ENCODE data around the gene TAGLN2.

The TAGLN2 gene

GRCh38 chr1:159898527-159898926 is 26.8 kb downstream of the TAGLN2 start:
- no peak for DNase-seq

DNA sequence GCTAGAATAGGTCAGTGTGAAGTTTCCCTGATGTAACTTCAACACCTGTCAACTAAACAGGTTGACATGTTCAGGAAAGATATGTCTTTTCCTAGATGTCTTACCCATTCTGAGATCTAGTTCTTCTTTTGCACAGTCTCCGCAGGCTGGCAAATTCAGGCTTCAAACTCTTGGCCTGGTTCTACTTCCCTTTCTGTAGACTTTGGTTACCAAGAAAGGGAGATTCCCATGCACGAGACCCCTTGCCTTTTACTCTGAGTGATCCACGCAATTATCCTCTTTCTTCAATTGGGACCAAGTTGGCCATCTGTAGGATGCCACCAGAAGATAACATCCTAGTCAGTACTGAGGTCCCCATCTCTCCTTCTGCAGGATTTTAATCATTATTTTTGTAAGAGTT is 27.3 kb downstream of the TAGLN2 start:
- TF ChIP-seq, protein P1, sequence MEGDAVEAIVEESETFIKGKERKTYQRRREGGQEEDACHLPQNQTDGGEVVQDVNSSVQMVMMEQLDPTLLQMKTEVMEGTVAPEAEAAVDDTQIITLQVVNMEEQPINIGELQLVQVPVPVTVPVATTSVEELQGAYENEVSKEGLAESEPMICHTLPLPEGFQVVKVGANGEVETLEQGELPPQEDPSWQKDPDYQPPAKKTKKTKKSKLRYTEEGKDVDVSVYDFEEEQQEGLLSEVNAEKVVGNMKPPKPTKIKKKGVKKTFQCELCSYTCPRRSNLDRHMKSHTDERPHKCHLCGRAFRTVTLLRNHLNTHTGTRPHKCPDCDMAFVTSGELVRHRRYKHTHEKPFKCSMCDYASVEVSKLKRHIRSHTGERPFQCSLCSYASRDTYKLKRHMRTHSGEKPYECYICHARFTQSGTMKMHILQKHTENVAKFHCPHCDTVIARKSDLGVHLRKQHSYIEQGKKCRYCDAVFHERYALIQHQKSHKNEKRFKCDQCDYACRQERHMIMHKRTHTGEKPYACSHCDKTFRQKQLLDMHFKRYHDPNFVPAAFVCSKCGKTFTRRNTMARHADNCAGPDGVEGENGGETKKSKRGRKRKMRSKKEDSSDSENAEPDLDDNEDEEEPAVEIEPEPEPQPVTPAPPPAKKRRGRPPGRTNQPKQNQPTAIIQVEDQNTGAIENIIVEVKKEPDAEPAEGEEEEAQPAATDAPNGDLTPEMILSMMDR (IDR thresholded peaks at IDR 0.05; ENCODE audit: low read depth, low read length): no peak
- Histone ChIP-seq H3K36me3 (no peaks in the 10 kb centered on the region), H3K27ac (no peak overlapping the region), H3K9me3 (ENCODE audit: severe bottlenecking) (peaks cover 2% of the 10 kb centered on the region), H3K27me3 (ENCODE audit: insufficient read depth, low read depth, severe bottlenecking) (peaks cover 59% of the 10 kb centered on the region), H3K4me3 (ENCODE audit: low read depth, low read length) (no peak overlapping the region)
- DNase-seq: no peak

More at GRCh38 chr1:159898527-159898926, 26.8 kb downstream of the TAGLN2 start:
- TF ChIP-seq, protein P1 (IDR thresholded peaks at IDR 0.05; ENCODE audit: low read depth, low read length): no peak
- Histone ChIP-seq H3K4me3 (ENCODE audit: low read depth, low read length) (no peak overlapping the region), H3K27ac (no peak overlapping the region), H3K27me3 (ENCODE audit: insufficient read depth, low read depth, severe bottlenecking) (peaks cover 54% of the 10 kb centered on the region), H3K36me3 (no peaks in the 10 kb centered on the region), H3K9me3 (ENCODE audit: severe bottlenecking) (peaks cover 4% of the 10 kb centered on the region)

- DNase-seq: no peak
- Histone ChIP-seq H3K27ac (no peak overlapping the region), H3K36me3 (no peaks in the 10 kb centered on the region), H3K4me3 (ENCODE audit: low read depth, low read length) (no peak overlapping the region), H3K9me3 (ENCODE audit: severe bottlenecking) (peaks cover 2% of the 10 kb centered on the region), H3K27me3 (ENCODE audit: insufficient read depth, low read depth, severe bottlenecking) (peaks cover 60% of the 10 kb centered on the region)
- TF ChIP-seq, protein P1 (IDR thresholded peaks at IDR 0.05; ENCODE audit: low read depth, low read length): no peak
Measured at GRCh38 chr1:159896546-159896930, 28.8 kb downstream of the TAGLN2 start.

GRCh38 chr1:159895836-159896545 is 29.3 kb downstream of the TAGLN2 start:
- DNase-seq: no peak
- H3K4me3 ChIP-seq (ENCODE audit: low read depth, low read length): no peak overlapping the region
- H3K36me3 ChIP-seq: no peaks in the 10 kb centered on the region
- peaks cover 2% of the 10 kb centered on the region for H3K9me3 ChIP-seq (ENCODE audit: severe bottlenecking)
- H3K27me3 ChIP-seq (ENCODE audit: insufficient read depth, low read depth, severe bottlenecking): peaks cover 63% of the 10 kb centered on the region
- TF ChIP-seq, protein P1 (IDR thresholded peaks at IDR 0.05; ENCODE audit: low read depth, low read length): no peak
- no peak overlapping the region for H3K27ac ChIP-seq

- H3K4me3 ChIP-seq (ENCODE audit: low read depth, low read length): no peak overlapping the region
- TF ChIP-seq, protein P1 (IDR thresholded peaks at IDR 0.05; ENCODE audit: low read depth, low read length): no peak
- no peak overlapping the region for H3K27ac ChIP-seq
- DNase-seq: no peak
- no peaks in the 10 kb centered on the region for H3K36me3 ChIP-seq
- H3K27me3 ChIP-seq (ENCODE audit: insufficient read depth, low read depth, severe bottlenecking): peaks cover 61% of the 10 kb centered on the region
- H3K9me3 ChIP-seq (ENCODE audit: severe bottlenecking): peaks cover 2% of the 10 kb centered on the region
Measured at GRCh38 chr1:159895286-159895685, 30.0 kb downstream of the TAGLN2 start.

GRCh38 chr1:159892944-159893343 is 32.4 kb downstream of the TAGLN2 start:
- TF ChIP-seq, protein P1 (IDR thresholded peaks at IDR 0.05; ENCODE audit: low read depth, low read length): peak; percentile 27; the same call in 1 of the 2 replicates
- Histone ChIP-seq H3K27me3 (ENCODE audit: insufficient read depth, low read depth, severe bottlenecking) (peaks cover 69% of the 10 kb centered on the region), H3K4me3 (ENCODE audit: low read depth, low read length) (no peak overlapping the region), H3K9me3 (ENCODE audit: severe bottlenecking) (no peaks in the 10 kb centered on the region), H3K27ac (no peak overlapping the region), H3K36me3 (no peaks in the 10 kb centered on the region)
- DNase-seq: peak; percentile 36

All from WERI-Rb-1 (cell line).